Testis (tissue), 3 donors: ENCODE data around the gene FMC1. TPM values are rescaled to one million over a fixed set of nuclear protein-coding genes. Genes with fewer than 3 reads are reported as not detected.
A peak's percentile ranks its signal among the peaks of the same experiment; 100 is the strongest.

Experiments
- DNase-seq: peaks from one replicate; pipeline ENCODE4 v3.0.0-alpha.2; 2019
- H3K27ac ChIP-seq, 2 donors: fragments of 200-600 bp; sonication (generic); one replicate each; pipeline ENCODE4 v1.5.1; 2019
- H3K27me3 ChIP-seq: fragments of 200-600 bp; sonication (generic); one replicate; pipeline ENCODE4 v1.5.1; 2019
- H3K36me3 ChIP-seq: fragments of 200-600 bp; sonication (generic); one replicate; pipeline ENCODE4 v1.5.1; 2017; ENCODE audit warnings: low read depth; ENCODE audit errors: missing control alignments
- H3K4me1 ChIP-seq: fragments of 200-600 bp; sonication (generic); one replicate; pipeline ENCODE4 v1.5.1; 2019
- H3K4me3 ChIP-seq, 2 donors: fragments of 200-600 bp; sonication (generic); one replicate each; pipeline ENCODE4 v1.5.1; 2017 to 2019
- H3K9me3 ChIP-seq: fragments of 200-600 bp; sonication (generic); one replicate; pipeline ENCODE4 v1.5.1; 2017
- CTCF ChIP-seq, 3 experiments: fragments of 450-650 bp in 2 of 3; fragments of 200-600 bp in 1 of 3; sonication (generic) in 1 of 3; IDR thresholded peaks; one replicate each; pipeline ENCODE4 v1.5.1; 2016 to 2019; ENCODE audit warnings: antibody characterized with exemption in 3 of 3, mild to moderate bottlenecking in 2 of 3, moderate library complexity in 1 of 3
- POLR2A ChIP-seq: fragments of 450-650 bp; IDR thresholded peaks from one replicate; pipeline ENCODE4 v1.6.1; 2017; ENCODE audit warnings: antibody characterized with exemption, mild to moderate bottlenecking, moderate library complexity
- WGBS, 2 donors: methylation state at CpG; one replicate each; pipeline ENCODE4 v1.1.5; 2018; 5-methylcytosine and 5-hydroxymethylcytosine counted together
- intact Hi-C: fragments of 100-400 bp; cut with DNase I; formaldehyde crosslinking; loops from one replicate; pipeline ENCODE4 v1.15.1; 2023; ENCODE audit warnings: low total_unique reads
- polyA plus RNA-seq: library from polyadenylated mRNA; stranded (reverse); fragments of 350-450 nt; fragmentation: Illumina TruSeq; extraction: RNeasy Lipid Tissue Mini Kit (QIAGEN cat#74804); gene quantifications from one replicate; pipeline ENCODE4 v1.2.3, GENCODE V29; 2014; ENCODE audit warnings: low read depth, low replicate concordance; ENCODE audit not compliant: insufficient read depth
- total RNA-seq, 2 donors: library from RNA; depleted of rRNA; stranded (reverse); fragments of >200 nt; gene quantifications; one replicate each; pipeline ENCODE4 v1.2.3, GENCODE V29; 2016

The FMC1 gene
- total and polyA plus RNA-seq, 3 donors from 2014 or later, result 46.1 to 234 (median 60.0) TPM

GRCh38 chr7:139359366-139360209 lies 18.5 kb downstream of the FMC1 start, which contains the start of gene LUC7L2:
TSS of gene LUC7L2 (plus strand) at chr7:139359894. CDS start at chr7:139360262, 368 bp downstream.
- H3K4me1 ChIP-seq, result peaks cover 30% of the 10 kb centered on the region
- intact Hi-C loops, result no loop called here
- WGBS, 2 donors, result 0% methylated on average over 16 to 61 of the region's 98 CpGs
- no peaks in the 10 kb centered on the region for H3K36me3 ChIP-seq
- peak; percentile 100 for DNase-seq
- peak within 1 kb of the TSS; percentile 91 to 97 for H3K4me3 ChIP-seq
- H3K27me3 ChIP-seq, result no peaks in the 10 kb centered on the region
- H3K27ac ChIP-seq, result peak within 1 kb of the TSS; percentile 99 to 100
- TF ChIP-seq CTCF (IDR thresholded peaks at IDR 0.05), result peak in 2 of 3 experiments; percentile 6 to 21
- peak; percentile 79 for TF ChIP-seq POLR2A
- no peaks in the 10 kb centered on the region for H3K9me3 ChIP-seq

GRCh38 chr7:139360210-139360947 lies 19.2 kb downstream of the FMC1 start:
- H3K4me1 ChIP-seq, result peaks cover 34% of the 10 kb centered on the region
- WGBS, 2 donors, result 0% methylated on average over 10 to 22 of the region's 47 CpGs
- H3K27ac ChIP-seq, result peak overlapping the region; percentile 99 to 100
- no peaks in the 10 kb centered on the region for H3K36me3 ChIP-seq
- no peaks in the 10 kb centered on the region for H3K9me3 ChIP-seq
- peak overlapping the region; percentile 91 to 97 for H3K4me3 ChIP-seq
- no peaks in the 10 kb centered on the region for H3K27me3 ChIP-seq
- peak; percentile 98 for DNase-seq
- TF ChIP-seq CTCF (IDR thresholded peaks at IDR 0.05) (no peak), POLR2A (peak; percentile 79)
- intact Hi-C loops, result no loop called here

GRCh38 chr7:139360948-139361307 lies 19.8 kb downstream of the FMC1 start:
- intact Hi-C loops, result no loop called here
- Histone ChIP-seq H3K36me3 (no peaks in the 10 kb centered on the region), H3K27ac (peak overlapping the region; percentile 99 to 100), H3K27me3 (no peaks in the 10 kb centered on the region), H3K4me1 (peaks cover 34% of the 10 kb centered on the region), H3K9me3 (no peaks in the 10 kb centered on the region), H3K4me3 (peak overlapping the region; percentile 91 to 97)
- no peak for DNase-seq
- TF ChIP-seq POLR2A (no peak), CTCF (IDR thresholded peaks at IDR 0.05) (no peak)
- WGBS, 2 donors, result 0% methylated on average over 2 of the region's 2 CpGs

- 15 to 21% methylated on average over 3 of the region's 3 CpGs for WGBS, 2 donors
- peaks cover 34% of the 10 kb centered on the region for H3K4me1 ChIP-seq
- H3K27ac ChIP-seq, result peak overlapping the region; percentile 99 to 100
- peak overlapping the region; percentile 91 to 97 for H3K4me3 ChIP-seq
- no peak for DNase-seq
- no peak for TF ChIP-seq CTCF (IDR thresholded peaks at IDR 0.05)
- no peak for TF ChIP-seq POLR2A
- H3K9me3 ChIP-seq, result no peaks in the 10 kb centered on the region
- H3K36me3 ChIP-seq, result no peaks in the 10 kb centered on the region
- intact Hi-C loops, result no loop called here
- H3K27me3 ChIP-seq, result no peaks in the 10 kb centered on the region
These were observed 20.4 kb downstream of the FMC1 start for GRCh38 chr7:139361523-139361922.
